Raji (cell line): Measurements from ENCODE around the gene EDN1.

Experiments used
- POLR2A ChIP-seq: IDR thresholded peaks from 2 replicates; pipeline ENCODE4 v1.6.1; 2011; ENCODE audit warnings: low read depth, low read length, control low read depth; ENCODE audit not compliant: insufficient read depth

The EDN1 gene

DNA sequence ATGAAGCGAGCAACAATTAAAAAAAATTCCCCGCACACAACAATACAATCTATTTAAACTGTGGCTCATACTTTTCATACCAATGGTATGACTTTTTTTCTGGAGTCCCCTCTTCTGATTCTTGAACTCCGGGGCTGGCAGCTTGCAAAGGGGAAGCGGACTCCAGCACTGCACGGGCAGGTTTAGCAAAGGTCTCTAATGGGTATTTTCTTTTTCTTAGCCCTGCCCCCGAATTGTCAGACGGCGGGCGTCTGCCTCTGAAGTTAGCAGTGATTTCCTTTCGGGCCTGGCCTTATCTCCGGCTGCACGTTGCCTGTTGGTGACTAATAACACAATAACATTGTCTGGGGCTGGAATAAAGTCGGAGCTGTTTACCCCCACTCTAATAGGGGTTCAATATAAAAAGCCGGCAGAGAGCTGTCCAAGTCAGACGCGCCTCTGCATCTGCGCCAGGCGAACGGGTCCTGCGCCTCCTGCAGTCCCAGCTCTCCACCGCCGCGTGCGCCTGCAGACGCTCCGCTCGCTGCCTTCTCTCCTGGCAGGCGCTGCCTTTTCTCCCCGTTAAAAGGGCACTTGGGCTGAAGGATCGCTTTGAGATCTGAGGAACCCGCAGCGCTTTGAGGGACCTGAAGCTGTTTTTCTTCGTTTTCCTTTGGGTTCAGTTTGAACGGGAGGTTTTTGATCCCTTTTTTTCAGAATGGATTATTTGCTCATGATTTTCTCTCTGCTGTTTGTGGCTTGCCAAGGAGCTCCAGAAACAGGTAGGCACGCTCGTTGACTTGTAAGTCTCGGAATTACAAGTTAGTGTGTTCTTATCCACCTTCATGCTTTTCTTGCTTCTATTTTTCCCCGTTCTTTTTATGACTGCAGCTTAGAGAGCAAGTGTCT lies at the start of gene EDN1:
EDN1 (plus strand) TSS at position 429 of the 888 bp plus-strand sequence; CDS start at position 698, 269 bp downstream.
- TF ChIP-seq POLR2A, result no peak

DNA sequence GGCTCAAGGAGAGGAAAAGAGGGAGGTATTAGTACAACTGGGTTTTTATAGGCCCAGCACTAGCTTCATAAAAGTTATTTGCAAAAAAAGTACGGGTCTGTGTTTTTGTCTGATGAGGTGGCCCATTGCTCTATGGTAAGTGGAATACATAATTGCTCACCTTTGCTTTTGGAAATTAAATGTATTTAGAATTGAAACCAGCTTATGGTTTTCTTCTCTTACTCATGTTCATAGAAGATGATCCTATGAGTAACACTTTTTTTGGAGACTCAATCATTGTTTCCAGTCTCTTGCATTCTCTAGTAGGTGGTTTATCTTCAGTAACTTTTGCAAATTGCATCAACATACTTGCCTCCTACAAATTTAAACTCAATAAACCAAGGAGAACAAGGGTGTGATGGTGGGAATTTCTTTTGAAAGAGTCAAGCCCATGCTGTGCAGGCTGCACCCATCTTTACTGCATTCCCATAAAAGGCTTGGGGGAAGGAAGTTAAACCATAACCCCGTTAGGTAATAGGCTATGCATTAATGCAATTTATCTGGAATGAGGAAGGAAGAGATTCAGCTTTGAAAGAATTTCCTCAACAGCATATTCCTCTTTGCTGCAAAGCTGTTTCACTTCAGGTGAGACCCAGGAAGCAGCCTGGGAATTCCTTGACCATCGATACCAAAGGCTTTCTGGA lies 48.5 kb upstream of the EDN1 start:
- no peak for TF ChIP-seq POLR2A

DNA sequence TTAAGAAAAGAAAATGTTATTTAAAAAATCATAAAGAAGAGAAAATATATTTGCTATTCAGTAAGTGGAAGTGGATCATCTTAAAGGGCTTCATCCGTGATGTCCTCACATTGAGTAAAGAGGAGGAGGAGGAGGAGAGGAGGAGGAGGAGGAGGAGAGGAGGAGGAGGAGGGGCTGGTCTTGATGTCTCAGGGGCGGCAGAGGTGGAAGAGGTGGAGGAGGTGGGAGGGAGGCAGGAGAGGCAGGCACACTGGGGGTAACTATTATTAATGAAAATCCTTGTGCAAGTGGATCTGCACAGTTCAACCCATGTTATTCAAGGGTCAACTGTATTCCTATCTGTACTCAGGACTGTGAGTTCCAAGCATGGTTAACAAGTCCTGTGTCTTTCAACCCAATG lies 47.0 kb upstream of the EDN1 start:
- no peak for TF ChIP-seq POLR2A

DNA sequence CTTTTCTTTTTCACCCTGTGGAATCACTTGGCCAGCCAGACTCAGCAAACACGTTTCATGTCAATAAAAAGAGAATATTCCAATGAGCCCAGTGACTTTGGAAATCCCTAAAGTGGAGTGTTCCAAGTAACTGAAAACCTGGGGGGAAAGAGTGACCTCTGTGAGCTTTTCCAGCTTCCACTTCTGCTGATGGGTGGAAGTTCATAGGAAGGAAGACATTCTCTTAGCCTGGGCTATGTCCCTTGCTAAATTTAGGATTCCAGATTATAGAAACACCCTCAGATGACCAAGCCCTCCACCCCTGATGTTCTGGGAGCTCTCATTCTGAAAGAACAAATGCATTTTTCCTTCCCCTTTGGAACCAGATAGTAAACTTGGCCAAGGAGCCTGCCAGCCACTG lies 44.8 kb upstream of the EDN1 start:
- no peak for TF ChIP-seq POLR2A

DNA sequence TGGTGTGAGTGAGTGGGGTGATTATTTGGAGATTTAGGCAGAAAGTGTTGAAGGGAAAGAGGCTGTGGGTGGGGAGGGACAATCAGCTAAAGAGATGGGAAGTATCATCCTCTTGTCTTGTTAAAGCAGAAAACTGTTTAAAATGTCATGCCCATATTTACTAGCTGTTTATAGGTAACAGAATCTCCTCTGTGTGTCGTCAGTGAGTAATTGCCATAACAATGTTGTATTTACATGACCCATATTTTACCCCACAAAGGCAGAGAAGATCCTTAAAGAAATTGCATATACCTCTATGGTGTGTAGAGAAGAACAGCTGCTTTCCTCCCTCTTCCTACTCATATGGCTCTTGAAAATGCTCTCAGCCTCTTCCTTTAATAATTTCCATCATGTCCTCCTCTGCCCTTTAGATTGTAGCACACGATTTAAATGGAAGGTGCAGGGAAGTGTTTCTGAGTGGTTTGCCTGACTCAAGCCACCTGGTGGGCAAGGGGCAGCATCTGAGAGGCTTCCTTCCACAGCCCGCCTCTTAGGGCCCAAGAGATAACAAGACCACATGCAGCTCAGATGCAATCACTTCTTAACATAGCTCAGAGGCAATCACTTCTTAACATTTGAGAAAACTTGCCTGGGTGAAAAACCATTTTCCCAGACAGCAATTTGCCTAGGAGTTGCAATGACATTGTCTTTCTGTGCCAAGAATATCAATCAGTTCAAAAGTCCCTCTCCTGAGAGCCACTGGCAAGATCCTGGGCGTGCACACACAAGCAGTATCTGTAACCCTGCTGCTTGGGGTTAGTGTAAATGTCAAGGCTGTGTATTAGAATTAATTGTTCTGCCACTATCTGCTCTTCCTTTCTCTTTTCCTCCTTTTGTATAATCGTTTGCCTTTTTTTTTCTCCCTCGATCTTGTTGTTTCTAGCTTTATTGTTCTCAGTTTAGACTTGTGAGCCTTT lies 44.1 kb upstream of the EDN1 start:
- TF ChIP-seq POLR2A, result no peak

DNA sequence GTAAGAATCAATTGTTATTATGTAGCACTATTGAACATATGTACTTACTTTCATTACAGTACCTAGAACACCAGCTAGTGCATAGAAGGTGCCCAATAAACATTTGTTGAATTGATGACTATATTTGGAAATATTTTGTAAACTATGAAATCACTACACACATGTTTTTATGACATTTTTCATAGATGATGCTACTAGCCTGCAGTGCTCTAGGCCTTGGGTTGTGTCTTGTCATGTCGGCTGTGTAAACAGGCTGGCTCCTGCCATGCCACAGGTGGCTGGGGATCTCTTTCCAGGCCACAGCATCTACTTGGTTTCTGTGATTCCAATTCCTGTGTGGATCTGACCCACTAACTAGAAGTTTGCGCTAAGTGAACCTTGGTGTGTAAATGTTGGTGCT lies 43.3 kb upstream of the EDN1 start:
- no peak for TF ChIP-seq POLR2A

DNA sequence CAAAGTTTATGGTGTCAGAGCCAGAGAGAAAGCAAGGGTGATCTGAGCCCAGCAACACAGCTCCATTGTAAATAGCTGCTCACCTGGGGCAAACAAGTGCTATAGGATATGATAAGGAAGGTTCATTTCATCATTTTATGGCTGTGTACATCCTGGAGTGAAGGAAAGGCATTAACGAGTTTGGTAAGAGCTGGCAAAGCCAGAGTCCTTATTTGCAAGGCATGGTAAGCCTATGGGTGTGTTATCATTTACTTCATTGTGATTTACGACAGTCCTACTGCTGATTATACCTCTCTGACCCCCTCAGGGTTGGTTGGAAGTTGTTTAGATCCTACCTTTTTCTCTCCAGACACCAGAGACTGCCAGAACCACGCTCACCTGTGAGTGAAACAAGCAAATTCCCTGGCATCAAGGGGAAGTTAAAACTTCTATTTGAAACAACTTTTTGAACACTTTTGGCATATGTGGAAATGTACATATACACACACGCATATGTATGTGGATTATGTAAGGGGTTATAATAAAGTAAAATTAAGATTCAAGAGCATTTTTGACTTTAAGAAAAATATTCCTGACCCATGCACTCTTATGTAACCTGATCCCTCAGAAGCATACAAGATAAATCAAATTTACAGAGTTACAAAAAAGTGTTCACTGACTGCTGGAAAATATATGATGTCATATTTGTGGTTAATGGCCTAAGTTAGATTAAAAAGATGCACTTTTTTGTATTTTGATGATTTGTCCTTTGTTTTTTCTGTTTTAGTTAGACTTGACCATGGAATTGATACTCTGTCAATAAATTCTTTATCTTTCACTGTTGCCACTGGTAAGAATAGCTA lies 40.4 kb upstream of the EDN1 start:
- TF ChIP-seq POLR2A, result no peak

DNA sequence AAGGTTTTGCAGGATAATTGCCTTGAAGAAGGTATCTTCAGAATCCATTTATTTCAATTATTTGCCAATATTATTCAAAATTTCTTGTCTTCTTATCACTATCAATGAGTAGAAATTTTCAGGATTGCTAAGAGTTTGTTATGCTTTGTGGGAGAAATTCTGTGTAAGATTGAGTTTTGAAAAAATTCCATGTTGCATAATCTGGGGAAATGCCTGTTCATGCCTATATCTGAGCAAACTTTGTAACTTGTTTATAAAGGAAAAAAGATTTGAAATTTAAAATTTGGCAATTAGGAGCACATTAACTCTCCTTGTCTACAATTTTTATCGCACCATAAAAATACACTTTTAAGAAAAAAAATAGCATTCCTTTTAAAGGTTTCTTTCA lies 39.8 kb upstream of the EDN1 start:
- no peak for TF ChIP-seq POLR2A

DNA sequence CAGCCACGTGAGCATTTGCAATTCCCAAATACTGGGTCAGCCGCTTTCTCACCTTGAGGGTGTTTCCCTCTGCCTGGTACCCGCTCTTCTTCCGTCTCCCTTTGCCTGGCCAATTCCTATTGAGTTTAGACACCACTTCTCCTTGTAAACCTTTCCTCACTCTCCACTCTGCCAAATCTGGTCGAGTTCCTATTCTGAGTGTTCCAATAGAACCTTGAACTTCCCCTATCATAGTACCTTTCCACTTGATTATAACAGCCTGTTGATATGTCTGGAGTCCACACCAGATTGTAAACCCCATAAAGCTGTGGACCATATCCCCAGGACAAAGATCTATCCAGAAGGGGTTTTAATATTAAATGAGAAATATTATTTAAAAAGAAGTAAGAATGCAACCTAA lies 36.0 kb upstream of the EDN1 start:
- TF ChIP-seq POLR2A, result no peak

DNA sequence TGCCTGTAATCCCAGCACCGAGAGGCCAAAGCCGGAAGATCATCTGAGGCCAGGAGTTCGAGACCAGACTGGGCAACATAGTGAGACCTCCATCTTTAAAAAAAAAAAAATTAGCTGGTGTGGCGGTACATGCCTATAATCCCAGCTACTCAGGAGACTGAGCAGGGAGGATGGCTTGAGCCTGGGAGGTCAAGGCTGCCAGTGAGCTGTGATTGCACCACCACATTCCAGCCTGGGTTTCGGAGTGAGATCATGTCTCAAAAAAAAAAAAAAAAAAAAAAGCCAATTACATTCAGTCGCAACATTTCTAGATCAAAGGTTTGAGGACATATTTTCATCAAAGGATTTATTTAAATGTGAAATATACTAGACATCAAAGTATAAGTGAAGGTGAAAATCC lies 32.0 kb upstream of the EDN1 start:
- TF ChIP-seq POLR2A, result no peak

DNA sequence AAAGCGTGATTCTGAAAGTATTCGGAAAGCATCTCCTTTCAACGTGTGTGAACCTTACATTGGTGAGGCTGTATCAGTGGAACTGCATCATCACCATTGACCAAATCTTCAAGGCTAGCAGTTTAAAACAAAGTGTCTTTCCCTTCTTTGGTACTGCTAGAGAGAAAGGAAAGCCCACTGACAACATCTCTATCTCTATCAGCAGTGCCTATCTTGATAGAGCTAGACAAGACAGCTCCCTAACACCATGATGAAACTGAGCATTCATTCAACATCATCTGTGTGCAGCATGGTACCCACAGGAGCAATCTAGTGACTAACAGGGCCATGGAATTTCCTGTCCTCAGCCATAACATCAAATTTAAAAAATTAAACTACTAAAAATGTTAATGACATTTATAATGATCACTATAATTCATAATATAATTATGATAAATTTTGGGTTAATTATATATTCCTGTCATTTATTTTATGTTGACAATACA lies 31.5 kb upstream of the EDN1 start:
- no peak for TF ChIP-seq POLR2A

DNA sequence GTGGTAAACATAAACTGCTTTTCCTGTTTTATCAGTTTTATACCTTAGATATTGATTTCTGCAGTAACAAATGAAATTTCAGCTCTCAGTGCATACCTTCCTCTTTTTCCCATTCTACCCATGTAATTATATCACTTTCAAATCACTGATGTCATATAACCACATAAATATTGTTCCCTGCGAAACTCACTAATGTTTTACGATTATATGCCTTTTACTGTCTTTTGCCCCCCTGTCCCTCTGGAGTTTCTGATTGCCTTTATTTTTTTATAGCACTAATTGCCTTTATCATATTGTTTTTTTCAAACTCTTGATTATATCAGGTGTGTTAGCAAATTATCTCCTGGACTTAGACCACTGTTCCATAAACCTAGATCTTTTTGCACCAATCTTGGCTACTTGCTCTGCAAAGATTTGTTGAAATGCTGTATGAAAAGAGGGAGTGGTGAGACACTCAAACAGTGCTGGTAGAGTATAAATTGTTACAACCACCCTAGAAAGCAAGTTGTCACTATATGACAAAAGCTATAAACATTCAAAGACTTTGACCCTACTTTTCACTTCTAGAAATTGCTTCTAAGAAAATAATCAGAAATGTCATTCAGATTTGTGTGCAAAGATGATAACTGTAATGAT lies 29.6 kb upstream of the EDN1 start:
- TF ChIP-seq POLR2A, result no peak

DNA sequence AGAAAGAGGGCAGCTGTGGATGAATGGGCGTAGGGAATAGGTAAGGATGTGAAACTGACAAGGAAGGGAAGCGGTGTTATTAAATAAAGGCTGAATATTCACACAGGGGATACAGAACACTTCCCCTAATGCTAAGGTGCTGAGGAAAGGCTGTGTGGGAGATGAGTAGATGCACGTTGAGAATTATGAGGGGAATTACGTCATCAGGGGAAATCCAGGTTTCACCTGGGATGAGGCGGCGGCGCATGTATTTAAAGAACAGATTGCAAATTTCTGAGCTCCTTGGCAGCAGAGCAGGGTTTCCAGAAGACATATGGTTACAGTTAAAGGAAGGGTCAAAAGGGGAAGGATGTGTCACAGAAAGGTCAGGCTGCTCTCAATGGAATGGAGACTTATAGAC lies 28.7 kb upstream of the EDN1 start:
- TF ChIP-seq POLR2A, result no peak

DNA sequence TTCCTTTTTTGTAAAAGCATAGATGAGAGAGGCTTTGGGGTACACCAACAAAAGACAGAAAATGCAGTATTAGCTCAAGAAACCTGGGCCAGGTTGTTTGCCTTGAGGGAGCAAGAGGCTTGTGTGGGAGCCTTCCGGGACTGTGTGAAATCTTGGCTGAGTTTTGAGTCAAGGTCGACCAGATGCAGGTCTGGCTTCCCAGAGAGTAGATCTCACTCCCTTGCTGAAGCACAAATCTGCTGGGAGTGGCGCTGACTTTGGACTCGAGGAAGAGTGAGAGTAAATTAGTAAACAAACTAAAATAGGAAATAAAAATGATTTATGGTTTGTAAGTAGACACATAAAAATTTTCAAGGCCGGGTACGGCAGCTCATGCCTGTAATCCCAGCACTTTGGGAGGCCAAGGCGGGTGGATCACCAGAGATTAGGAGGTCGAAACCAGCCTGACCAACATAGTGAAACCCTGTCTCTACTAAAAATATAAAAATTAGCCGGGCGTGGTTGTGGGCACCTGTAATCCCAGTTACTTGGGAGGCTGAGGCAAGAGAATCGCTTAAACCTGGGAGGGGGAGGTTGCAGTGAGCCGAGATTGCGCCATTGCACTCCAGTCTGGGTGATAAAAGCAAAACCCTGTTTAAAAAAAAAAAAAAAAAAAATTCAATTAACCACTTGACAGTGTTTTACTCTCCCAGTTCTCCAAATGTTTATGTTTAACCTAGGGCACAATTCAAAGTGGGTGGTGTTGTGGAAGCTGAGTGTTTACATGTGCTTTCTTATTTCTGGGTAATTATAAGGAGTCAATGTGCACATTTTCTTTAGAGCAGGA lies 27.7 kb upstream of the EDN1 start:
- TF ChIP-seq POLR2A, result no peak
